ENCODE data around the gene GBX1.

Gene GBX1

DNA sequence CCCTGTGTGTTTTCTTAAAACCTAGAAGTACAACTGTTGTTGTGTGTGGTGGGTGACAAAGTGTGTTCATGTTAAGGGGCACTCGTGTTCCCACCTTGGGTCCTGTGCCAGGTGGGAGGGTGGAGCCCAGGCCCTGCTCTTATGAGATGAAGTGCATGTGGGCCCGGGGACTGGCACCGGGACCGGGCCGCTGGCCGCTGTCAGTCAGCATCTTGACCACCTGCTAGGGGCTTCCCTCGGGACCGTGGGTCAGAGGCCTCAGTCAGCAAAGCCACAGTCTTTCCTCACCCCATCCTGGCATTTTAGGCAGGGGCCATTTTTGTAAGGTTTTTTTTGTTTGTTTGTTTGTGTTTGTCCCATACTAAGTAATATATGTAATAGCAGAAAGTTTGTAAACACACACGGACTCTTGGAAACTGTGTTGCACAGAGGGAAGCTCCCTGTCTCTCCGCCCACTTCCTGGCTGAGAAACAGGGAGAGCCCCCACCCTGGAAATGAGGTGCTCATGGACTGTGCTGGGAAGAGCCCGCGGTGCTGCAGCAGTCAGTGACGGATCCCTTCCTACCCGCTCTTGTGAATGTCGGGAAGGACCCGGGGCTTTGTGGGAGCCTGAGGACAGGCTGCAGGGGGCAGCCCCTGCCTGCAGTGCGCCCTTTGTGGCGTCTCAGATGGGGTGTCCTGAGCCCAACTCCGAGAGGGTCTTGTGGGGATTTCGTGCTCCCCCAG lies 67.8 kb downstream of the GBX1 start:
- TF ChIP-seq, protein P1, sequence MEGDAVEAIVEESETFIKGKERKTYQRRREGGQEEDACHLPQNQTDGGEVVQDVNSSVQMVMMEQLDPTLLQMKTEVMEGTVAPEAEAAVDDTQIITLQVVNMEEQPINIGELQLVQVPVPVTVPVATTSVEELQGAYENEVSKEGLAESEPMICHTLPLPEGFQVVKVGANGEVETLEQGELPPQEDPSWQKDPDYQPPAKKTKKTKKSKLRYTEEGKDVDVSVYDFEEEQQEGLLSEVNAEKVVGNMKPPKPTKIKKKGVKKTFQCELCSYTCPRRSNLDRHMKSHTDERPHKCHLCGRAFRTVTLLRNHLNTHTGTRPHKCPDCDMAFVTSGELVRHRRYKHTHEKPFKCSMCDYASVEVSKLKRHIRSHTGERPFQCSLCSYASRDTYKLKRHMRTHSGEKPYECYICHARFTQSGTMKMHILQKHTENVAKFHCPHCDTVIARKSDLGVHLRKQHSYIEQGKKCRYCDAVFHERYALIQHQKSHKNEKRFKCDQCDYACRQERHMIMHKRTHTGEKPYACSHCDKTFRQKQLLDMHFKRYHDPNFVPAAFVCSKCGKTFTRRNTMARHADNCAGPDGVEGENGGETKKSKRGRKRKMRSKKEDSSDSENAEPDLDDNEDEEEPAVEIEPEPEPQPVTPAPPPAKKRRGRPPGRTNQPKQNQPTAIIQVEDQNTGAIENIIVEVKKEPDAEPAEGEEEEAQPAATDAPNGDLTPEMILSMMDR (IDR thresholded peaks at IDR 0.05; ENCODE audit: low read depth, low read length, missing control alignments), result no peak
- no peak for DNase-seq (ENCODE audit: low read depth)
- no peak overlapping the region for H3K4me3 ChIP-seq (ENCODE audit: low read depth, low read length)

Data from GM12864 (cell line).